K562 (cell line): Measurements from ENCODE around the gene CLNK.

Experiments
- ARID1B ChIP-seq: fragments of 450-650 bp; IDR thresholded peaks from 2 replicates; pipeline ENCODE4 v1.6.1; 2016; ENCODE audit warnings: antibody characterized with exemption, mild to moderate bottlenecking, inconsistent platforms
- CTCF ChIP-seq, 3 experiments: IDR thresholded peaks in 2 of 3; conservative IDR thresholded peaks in 1 of 3; 2 replicates each; pipeline ENCODE4 v1.5.1; 2011 to 2012; ENCODE audit warnings: low read length in 3 of 3, mild to moderate bottlenecking in 3 of 3, control low read depth in 2 of 3, improper control_type of control experiment in 1 of 3, inconsistent platforms in 1 of 3, low read depth in 1 of 3, mixed read lengths in 1 of 3, moderate library complexity in 1 of 3; ENCODE audit not compliant: insufficient read depth in 2 of 3
- ESRRA ChIP-seq: fragments of 450-650 bp; IDR thresholded peaks from 2 replicates; pipeline ENCODE4 v1.6.1; 2014; ENCODE audit warnings: low read depth, mild to moderate bottlenecking, moderate library complexity, borderline replicate concordance
- EZH2 ChIP-seq: IDR thresholded peaks from 2 replicates; pipeline ENCODE4 v1.6.1; 2012; ENCODE audit warnings: low read depth, mild to moderate bottlenecking, inconsistent platforms, low read length, borderline replicate concordance
- GTF2F1 ChIP-seq: IDR thresholded peaks from 2 replicates; pipeline ENCODE4 v1.6.1; 2011; ENCODE audit warnings: low read depth, low read length, improper control_type of control experiment
- JUNB ChIP-seq: fragments of 450-650 bp; formaldehyde crosslinking; conservative IDR thresholded peaks from 2 replicates; pipeline ENCODE4 v1.4.0; 2020; ENCODE audit warnings: mild to moderate bottlenecking
- POLR2AphosphoS5 ChIP-seq: IDR thresholded peaks from 2 replicates; pipeline ENCODE4 v1.6.1; 2011; ENCODE audit warnings: mild to moderate bottlenecking, low read depth, low read length, moderate library complexity; ENCODE audit not compliant: control insufficient read depth, insufficient read depth
- RHOXF2B ChIP-seq: fragments of 250-450 bp; sonication (Bioruptor Pico); conservative IDR thresholded peaks from 2 replicates; pipeline ENCODE4 v1.5.1; 2021
- SMAD1 ChIP-seq: fragments of 150-350 bp; IDR thresholded peaks from 2 replicates; pipeline ENCODE4 v1.6.1; 2014; ENCODE audit warnings: low read length, low read depth; ENCODE audit not compliant: partially characterized antibody
- SREBF2 ChIP-seq: sonication (generic); formaldehyde crosslinking; IDR thresholded peaks from 2 replicates; pipeline ENCODE4 v1.4.0; 2020; ENCODE audit warnings: mild to moderate bottlenecking, missing genetic modification reagents
- THRAP3 ChIP-seq: fragments of 450-650 bp; IDR thresholded peaks from 2 replicates; pipeline ENCODE4 v1.6.1; 2016; ENCODE audit warnings: mild to moderate bottlenecking, inconsistent platforms, borderline replicate concordance
- XRCC4 ChIP-seq: IDR thresholded peaks from one replicate; pipeline ENCODE4 v1.6.1; 2011; ENCODE audit not compliant: insufficient read depth, insufficient read length; ENCODE audit errors: extremely low read depth
- ZC3H11A ChIP-seq: IDR thresholded peaks from 2 replicates; pipeline ENCODE4 v1.6.1; 2012; ENCODE audit warnings: low read depth, low read length, improper control_type of control experiment
- ZNF274 ChIP-seq: IDR thresholded peaks from 2 replicates; pipeline ENCODE4 v1.6.1; 2011; ENCODE audit warnings: low read depth, mild to moderate bottlenecking, low read length, moderate library complexity, borderline replicate concordance

GRCh38 chr4:10733481-10734062 is 49.0 kb upstream of the CLNK start:
- TF ChIP-seq RHOXF2B (CRISPR knock-in tag) (no peak), ZC3H11A (no peak), POLR2AphosphoS5 (no peak), SMAD1 (no peak), XRCC4 (no peak), CTCF (IDR thresholded peaks at IDR 0.05 in 2 of 3, conservative IDR thresholded peaks at IDR 0.05 in 1 of 3; ENCODE audit: insufficient read depth in 2 of 3, low read depth in 1 of 3, low read length in 3 of 3) (no peak), ZNF274 (no peak), THRAP3 (no peak), ARID1B (no peak), JUNB (CRISPR knock-in tag) (no peak), EZH2 (no peak), SREBF2 (no peak), ESRRA (no peak), GTF2F1 (no peak)
